Pancreas (tissue), 10 donors: ENCODE measurements around the gene RHBDD3. TPM values are rescaled to one million over a fixed set of nuclear protein-coding genes. Genes with fewer than 3 reads are reported as not detected.
A peak's percentile ranks its signal among the peaks of the same experiment; 100 is the strongest.

Experiments used
- ATAC-seq, 4 donors: fragments of 200-7000 bp; cut with Tn5 transposase; one replicate each; pipeline versions ENCODE4 v1.8.0 to v1.9.1; 2020; ENCODE audit warnings: mild to moderate bottlenecking in 4 of 4, moderate library complexity in 4 of 4
- DNase-seq, 6 donors: peaks; one replicate each; pipeline ENCODE4 v3.0.0-alpha.2; 2020
- FAIRE-seq: peaks from 2 replicates; lab custom pipeline; 2012; peaks lifted over from hg19 to GRCh38; lab: Jason Lieb, UNC
- H3K27ac ChIP-seq, 4 donors: fragments of 200-600 bp; sonication (generic); 1 replicate in 3 of 4; 2 replicates in 1 of 4; pipeline versions ENCODE4 v1.5.0 to v1.8.0; 2020
- H3K27me3 ChIP-seq, 4 donors: fragments of 200-600 bp; one replicate each; pipeline ENCODE4 v1.8.0; 2021
- H3K36me3 ChIP-seq, 3 donors: fragments of 200-600 bp; sonication (generic) in 1 of 3; one replicate each; pipeline versions ENCODE4 v1.5.0 to v1.8.0; 2020 to 2021
- H3K4me1 ChIP-seq, 3 donors: fragments of 200-600 bp; one replicate each; pipeline ENCODE4 v1.8.0; 2021
- H3K4me3 ChIP-seq, 4 donors: fragments of 200-600 bp; sonication (generic) in 2 of 4; one replicate each; pipeline versions ENCODE4 v1.5.0 to v1.8.0; 2020 to 2021
- H3K9me3 ChIP-seq, 4 donors: fragments of 200-600 bp; one replicate each; pipeline ENCODE4 v1.8.0; 2021
- CTCF ChIP-seq, 4 donors: fragments of 200-600 bp; sonication (generic) in 3 of 4; IDR thresholded peaks; one replicate each; pipeline versions ENCODE4 v1.5.0 to v1.8.0; 2021; ENCODE audit warnings: antibody characterized with exemption in 4 of 4
- WGBS, 2 donors: extraction: QIAGEN DNeasy Blood & Tissue Kit; methylation state at CpG; one replicate each; pipeline ENCODE4 v1.1.7; 2013; 5-methylcytosine and 5-hydroxymethylcytosine counted together
- intact Hi-C, 3 donors: fragments of 100-400 bp; cut with DNase I; formaldehyde crosslinking; loops; one replicate each; pipeline versions ENCODE4 v1.11.1 to v1.14.2; 2022
- polyA plus RNA-seq, 2 donors: library from polyadenylated mRNA; stranded (reverse); fragments of 200-250 nt; gene quantifications; one replicate each; pipeline ENCODE4 v1.2.3, GENCODE V29; 2013
- total RNA-seq, 6 donors: library from RNA; stranded (reverse); fragmentation: NEBNext Ultra II Directional in 4 of 6; extraction: Animal tissue kit (Norgen Biotek cat#: 25700) in 4 of 6; gene quantifications; one replicate each; pipeline versions ENCODE4 v1.2.1 to v1.2.4, GENCODE V29; 2021 to 2023
- donor health status: healthy with polysubstance abuse.
- donor health status: DM: no; HTN: no; CAD: no; lungs with moderate emphysema.
- donor health status: DM: no; HTN: no; CAD: no.
- donor health status: control.
- donor health status: control.
- donor health status: Bipolar disorder and iron deficiency.
- donor health status: DM: yes; HTN: yes; CAD: no.
- donor health status: DM: no; HTN: no; CAD: no.
- donor health status: DM: no; HTN: no; CAD: no.
- donor health status: DM: yes; HTN: yes; CAD: no.

Gene RHBDD3
- total and polyA plus RNA-seq, 8 donors: 5.4 to 38.2 (median 10.1) TPM

GRCh38 chr22:29215012-29215860 lies 52.5 kb downstream of the RHBDD3 start:
- no peaks in the 10 kb centered on the region for H3K27me3 ChIP-seq
- intact Hi-C loops: no loop called here
- no peak overlapping the region for H3K27ac ChIP-seq
- ATAC-seq (no peak), FAIRE-seq (no peak), DNase-seq (peak in 1 of 6 donors; percentile 42)
- H3K4me1 ChIP-seq: peaks cover 3 to 18% (median 10%) of the 10 kb centered on the region in 3 donors
- H3K4me3 ChIP-seq: no peak overlapping the region
- H3K9me3 ChIP-seq: no peaks in the 10 kb centered on the region
- TF ChIP-seq CTCF (IDR thresholded peaks at IDR 0.05): no peak
- 95% methylated on average over 14 of the region's 14 CpGs for WGBS, 2 donors
- no peaks in the 10 kb centered on the region for H3K36me3 ChIP-seq

GRCh38 chr22:29214232-29214631 lies 53.5 kb downstream of the RHBDD3 start:
- H3K36me3 ChIP-seq: no peaks in the 10 kb centered on the region
- H3K4me3 ChIP-seq: no peak overlapping the region
- no peaks in the 10 kb centered on the region for H3K9me3 ChIP-seq
- H3K4me1 ChIP-seq: peaks cover 0 to 16% (median 8%) of the 10 kb centered on the region in 3 donors
- H3K27ac ChIP-seq: no peak overlapping the region
- FAIRE-seq: no peak
- DNase-seq: no peak
- no peak for ATAC-seq
- H3K27me3 ChIP-seq: no peaks in the 10 kb centered on the region
- WGBS, 2 donors: 95 to 98% methylated on average over 6 of the region's 6 CpGs
- intact Hi-C loops: no loop called here
- TF ChIP-seq CTCF (IDR thresholded peaks at IDR 0.05): no peak

GRCh38 chr22:29213493-29213892 lies 54.3 kb downstream of the RHBDD3 start:
- peaks cover 0 to 16% (median 8%) of the 10 kb centered on the region in 3 donors for H3K4me1 ChIP-seq
- no peaks in the 10 kb centered on the region for H3K36me3 ChIP-seq
- 85% methylated on average over 9 of the region's 9 CpGs for WGBS, 2 donors
- no peak for TF ChIP-seq CTCF (IDR thresholded peaks at IDR 0.05)
- DNase-seq: no peak
- no peak overlapping the region for H3K27ac ChIP-seq
- ATAC-seq: no peak
- intact Hi-C loops: no loop called here
- no peak for FAIRE-seq
- no peaks in the 10 kb centered on the region for H3K9me3 ChIP-seq
- H3K27me3 ChIP-seq: no peaks in the 10 kb centered on the region
- no peak overlapping the region for H3K4me3 ChIP-seq

GRCh38 chr22:29212743-29213142 lies 55.0 kb downstream of the RHBDD3 start:
- FAIRE-seq: no peak
- no peak overlapping the region for H3K4me3 ChIP-seq
- H3K36me3 ChIP-seq: no peaks in the 10 kb centered on the region
- no peaks in the 10 kb centered on the region for H3K27me3 ChIP-seq
- H3K9me3 ChIP-seq: no peaks in the 10 kb centered on the region
- DNase-seq: peak in 2 of 6 donors; percentile 48 to 60
- intact Hi-C loops: no loop called here
- H3K27ac ChIP-seq: no peak overlapping the region
- peak; percentile 43 to 64 (median 50) for ATAC-seq
- 49 to 50% methylated on average over 11 of the region's 11 CpGs for WGBS, 2 donors
- TF ChIP-seq CTCF (IDR thresholded peaks at IDR 0.05): no peak
- peaks cover 0 to 16% (median 8%) of the 10 kb centered on the region in 3 donors for H3K4me1 ChIP-seq

- no peak overlapping the region for H3K4me3 ChIP-seq
Measured at GRCh38 chr22:29211466-29211865, 56.3 kb downstream of the RHBDD3 start.

More at GRCh38 chr22:29211466-29211865, 56.3 kb downstream of the RHBDD3 start:
- peaks cover 0 to 3% (median under 1%) of the 10 kb centered on the region in 3 donors for H3K4me1 ChIP-seq
- intact Hi-C loops: no loop called here
- TF ChIP-seq CTCF (IDR thresholded peaks at IDR 0.05): no peak
- no peaks in the 10 kb centered on the region for H3K27me3 ChIP-seq
- ATAC-seq (no peak), DNase-seq (no peak), FAIRE-seq (no peak)
- 92 to 99% methylated on average over 9 of the region's 9 CpGs for WGBS, 2 donors
- H3K9me3 ChIP-seq: no peaks in the 10 kb centered on the region
- H3K36me3 ChIP-seq: no peaks in the 10 kb centered on the region
- H3K27ac ChIP-seq: no peak overlapping the region
